Measurements from ENCODE around the gene LGALS7B. TPM values are rescaled to one million over a fixed set of nuclear protein-coding genes. Genes with fewer than 3 reads are reported as not detected.

LGALS7B gene
- total RNA-seq, 2 donors from 2014 or later, result not detected

- H3K9ac ChIP-seq (ENCODE audit: extremely low read depth, low read length, poor library complexity, severe bottlenecking), result no peak overlapping the region
- H3K4me3 ChIP-seq (ENCODE audit: low read length), result no peak overlapping the region
- Mint-ChIP-seq H3K9me3 (peaks cover 11% of the 10 kb centered on the region), H3K4me1 (peaks cover 1% of the 10 kb centered on the region), H3K27me3 (ENCODE audit: insufficient read depth) (peaks cover 8% of the 10 kb centered on the region), H3K4me3 (no peak overlapping the region), H3K36me3 (ENCODE audit: low read depth) (no peaks in the 10 kb centered on the region), H3K27ac (no peak overlapping the region)
- no peak for TF ChIP-seq CTCF (conservative IDR thresholded peaks at IDR 0.05)
- H3K27ac ChIP-seq (ENCODE audit: low read depth, low read length), result no peak overlapping the region
- H3K27me3 ChIP-seq (ENCODE audit: control insufficient read depth, insufficient read depth, low read length, poor library complexity, severe bottlenecking), result no peaks in the 10 kb centered on the region
- no peaks in the 10 kb centered on the region for H3K9me3 ChIP-seq (ENCODE audit: control insufficient read depth, low read length)
- H3K36me3 ChIP-seq (ENCODE audit: control insufficient read depth, insufficient read depth, low read length), result no peaks in the 10 kb centered on the region
- WGBS, 2 experiments (ENCODE audit: insufficient coverage in 1 of 2, insufficient read length in 1 of 2), result 93% methylated on average over 5 of the region's 5 CpGs
- DNase-seq, result no peak
- no peaks in the 10 kb centered on the region for H3K4me1 ChIP-seq (ENCODE audit: control insufficient read depth, insufficient read depth, low read length)
These were observed 11.8 kb downstream of the LGALS7B start for GRCh38 chr19:38800577-38801347.

- no peak overlapping the region for H3K4me3 Mint-ChIP-seq
- H3K27ac Mint-ChIP-seq, result no peak overlapping the region
- no peaks in the 10 kb centered on the region for H3K36me3 Mint-ChIP-seq (ENCODE audit: low read depth)
- H3K4me1 Mint-ChIP-seq, result peaks cover 1% of the 10 kb centered on the region
- Histone ChIP-seq H3K4me1 (ENCODE audit: control insufficient read depth, insufficient read depth, low read length) (no peaks in the 10 kb centered on the region), H3K9me3 (ENCODE audit: control insufficient read depth, low read length) (no peaks in the 10 kb centered on the region), H3K27me3 (ENCODE audit: control insufficient read depth, insufficient read depth, low read length, poor library complexity, severe bottlenecking) (no peaks in the 10 kb centered on the region), H3K9ac (ENCODE audit: extremely low read depth, low read length, poor library complexity, severe bottlenecking) (no peak overlapping the region), H3K4me3 (ENCODE audit: low read length) (no peak overlapping the region), H3K36me3 (ENCODE audit: control insufficient read depth, insufficient read depth, low read length) (no peaks in the 10 kb centered on the region), H3K27ac (ENCODE audit: low read depth, low read length) (no peak overlapping the region)
- WGBS, 2 experiments (ENCODE audit: insufficient coverage in 1 of 2, insufficient read length in 1 of 2), result 94 to 98% methylated on average over 8 to 12 of the region's 12 CpGs
- H3K27me3 Mint-ChIP-seq (ENCODE audit: insufficient read depth), result peaks cover 8% of the 10 kb centered on the region
- no peak for TF ChIP-seq CTCF (conservative IDR thresholded peaks at IDR 0.05)
- DNase-seq, result no peak
- H3K9me3 Mint-ChIP-seq, result peaks cover 7% of the 10 kb centered on the region
These were observed 12.5 kb downstream of the LGALS7B start for GRCh38 chr19:38801359-38802095.

DNA sequence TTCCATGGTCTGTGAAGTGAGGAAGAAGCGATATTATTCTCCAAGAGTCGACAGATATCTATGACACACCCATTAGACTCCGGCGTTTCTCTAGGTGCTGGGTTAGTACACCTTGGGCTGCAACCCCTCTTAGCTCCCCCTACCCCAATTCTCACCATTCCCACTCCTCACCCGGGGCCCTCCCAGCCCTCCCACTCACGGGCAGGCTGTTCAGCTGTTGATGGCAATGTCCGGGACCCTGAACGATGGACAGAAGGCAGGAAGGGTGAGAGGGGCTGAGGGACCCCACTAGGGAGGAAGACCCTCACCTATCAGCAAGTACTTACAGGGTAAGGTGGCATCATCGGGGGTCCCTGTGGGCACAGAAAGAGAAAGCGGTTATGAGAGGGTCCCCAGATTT is 14.5 kb downstream of the LGALS7B start:
- TF ChIP-seq CTCF (conservative IDR thresholded peaks at IDR 0.05), result no peak
- Mint-ChIP-seq H3K27ac (no peak overlapping the region), H3K4me1 (peaks cover 4% of the 10 kb centered on the region), H3K4me3 (no peak overlapping the region), H3K36me3 (ENCODE audit: low read depth) (no peaks in the 10 kb centered on the region), H3K27me3 (ENCODE audit: insufficient read depth) (peaks cover 8% of the 10 kb centered on the region), H3K9me3 (peaks cover 14% of the 10 kb centered on the region)
- Histone ChIP-seq H3K9me3 (ENCODE audit: control insufficient read depth, low read length) (no peaks in the 10 kb centered on the region), H3K36me3 (ENCODE audit: control insufficient read depth, insufficient read depth, low read length) (no peaks in the 10 kb centered on the region), H3K27ac (ENCODE audit: low read depth, low read length) (no peak overlapping the region), H3K4me1 (ENCODE audit: control insufficient read depth, insufficient read depth, low read length) (no peaks in the 10 kb centered on the region), H3K9ac (ENCODE audit: extremely low read depth, low read length, poor library complexity, severe bottlenecking) (no peak overlapping the region), H3K27me3 (ENCODE audit: control insufficient read depth, insufficient read depth, low read length, poor library complexity, severe bottlenecking) (no peaks in the 10 kb centered on the region), H3K4me3 (ENCODE audit: low read length) (no peak overlapping the region)
- DNase-seq, result no peak
- 95 to 97% methylated on average over 6 to 9 of the region's 10 CpGs for WGBS, 2 experiments (ENCODE audit: insufficient coverage in 1 of 2, insufficient read length in 1 of 2)
